ENCODE data around the gene PF4V1. TPM values are rescaled to one million over a fixed set of nuclear protein-coding genes. Genes with fewer than 3 reads are reported as not detected.

The PF4V1 gene
- total and polyA plus RNA-seq, 4 donors: 0.38 TPM; not detected in 3

DNA sequence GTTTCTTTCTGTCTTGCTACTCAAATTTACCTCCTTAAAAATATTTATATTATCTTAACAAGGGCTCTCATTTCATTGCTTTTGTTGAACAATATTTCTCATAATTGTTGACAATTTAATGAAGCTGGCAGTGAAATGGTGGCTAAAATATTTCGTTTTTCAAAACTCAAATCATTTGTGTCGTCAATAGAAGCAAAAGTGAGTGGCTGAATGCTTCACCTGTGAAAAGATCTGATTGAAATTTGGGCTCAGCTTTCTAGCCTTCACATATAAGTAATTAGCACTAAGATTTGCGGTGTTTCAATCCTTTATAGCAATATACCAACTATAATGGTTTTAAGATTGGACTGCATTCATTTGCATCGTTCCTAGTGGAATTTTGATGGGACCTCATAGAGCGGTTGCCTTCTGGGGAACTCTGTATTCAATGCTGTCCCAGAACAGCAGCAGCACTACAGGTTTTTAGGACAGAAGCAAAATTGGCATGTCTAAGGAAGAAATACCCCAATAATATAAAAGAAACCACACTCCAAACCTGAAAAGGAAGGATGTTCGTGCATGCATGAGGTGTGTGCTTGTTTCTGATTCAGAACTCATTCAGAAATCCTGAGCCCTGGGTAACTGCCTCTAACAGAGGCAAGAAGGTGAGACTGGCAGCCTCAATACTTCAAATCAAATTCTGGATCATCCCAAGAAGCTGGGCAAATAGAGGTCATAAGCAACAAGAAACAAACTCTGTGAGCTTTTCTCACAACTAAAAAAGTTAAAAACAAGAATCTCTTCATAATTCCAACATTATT is 18.6 kb downstream of the PF4V1 start:
- Histone ChIP-seq H3K27me3 (ENCODE audit: control insufficient read depth in 3 of 3, insufficient read depth in 3 of 3, low read length in 2 of 3) (peaks cover 0 to 11% (median 7%) of the 10 kb centered on the region in 3 donors), H3K4me1 (ENCODE audit: control insufficient read depth in 5 of 5, insufficient read depth in 5 of 5, low read length in 5 of 5) (peaks cover 0 to 16% (median 0%) of the 10 kb centered on the region in 5 donors), H3K36me3 (ENCODE audit: control insufficient read depth in 4 of 4, insufficient read depth in 4 of 4, low read length in 4 of 4) (no peaks in the 10 kb centered on the region), H3K27ac (ENCODE audit: low read depth in 1 of 2, low read length in 1 of 2) (no peak overlapping the region), H3K9me3 (ENCODE audit: control insufficient read depth in 4 of 4, insufficient read depth in 3 of 4, low read length in 3 of 4) (peaks cover 0 to 2% (median 0%) of the 10 kb centered on the region in 4 donors), H3K4me3 (no peak overlapping the region), H3K9ac (ENCODE audit: insufficient read depth in 1 of 2, low read length in 2 of 2) (no peak overlapping the region)
- TF ChIP-seq, protein P1, sequence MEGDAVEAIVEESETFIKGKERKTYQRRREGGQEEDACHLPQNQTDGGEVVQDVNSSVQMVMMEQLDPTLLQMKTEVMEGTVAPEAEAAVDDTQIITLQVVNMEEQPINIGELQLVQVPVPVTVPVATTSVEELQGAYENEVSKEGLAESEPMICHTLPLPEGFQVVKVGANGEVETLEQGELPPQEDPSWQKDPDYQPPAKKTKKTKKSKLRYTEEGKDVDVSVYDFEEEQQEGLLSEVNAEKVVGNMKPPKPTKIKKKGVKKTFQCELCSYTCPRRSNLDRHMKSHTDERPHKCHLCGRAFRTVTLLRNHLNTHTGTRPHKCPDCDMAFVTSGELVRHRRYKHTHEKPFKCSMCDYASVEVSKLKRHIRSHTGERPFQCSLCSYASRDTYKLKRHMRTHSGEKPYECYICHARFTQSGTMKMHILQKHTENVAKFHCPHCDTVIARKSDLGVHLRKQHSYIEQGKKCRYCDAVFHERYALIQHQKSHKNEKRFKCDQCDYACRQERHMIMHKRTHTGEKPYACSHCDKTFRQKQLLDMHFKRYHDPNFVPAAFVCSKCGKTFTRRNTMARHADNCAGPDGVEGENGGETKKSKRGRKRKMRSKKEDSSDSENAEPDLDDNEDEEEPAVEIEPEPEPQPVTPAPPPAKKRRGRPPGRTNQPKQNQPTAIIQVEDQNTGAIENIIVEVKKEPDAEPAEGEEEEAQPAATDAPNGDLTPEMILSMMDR (IDR thresholded peaks at IDR 0.05; ENCODE audit: control extremely low read depth, extremely low read depth): no peak
- WGBS, 2 donors: 91% methylated on average over 6 of the region's 6 CpGs
- ATAC-seq (ENCODE audit: insufficient read depth, low FRiP score) (no peak), DNase-seq (no peak)

DNA sequence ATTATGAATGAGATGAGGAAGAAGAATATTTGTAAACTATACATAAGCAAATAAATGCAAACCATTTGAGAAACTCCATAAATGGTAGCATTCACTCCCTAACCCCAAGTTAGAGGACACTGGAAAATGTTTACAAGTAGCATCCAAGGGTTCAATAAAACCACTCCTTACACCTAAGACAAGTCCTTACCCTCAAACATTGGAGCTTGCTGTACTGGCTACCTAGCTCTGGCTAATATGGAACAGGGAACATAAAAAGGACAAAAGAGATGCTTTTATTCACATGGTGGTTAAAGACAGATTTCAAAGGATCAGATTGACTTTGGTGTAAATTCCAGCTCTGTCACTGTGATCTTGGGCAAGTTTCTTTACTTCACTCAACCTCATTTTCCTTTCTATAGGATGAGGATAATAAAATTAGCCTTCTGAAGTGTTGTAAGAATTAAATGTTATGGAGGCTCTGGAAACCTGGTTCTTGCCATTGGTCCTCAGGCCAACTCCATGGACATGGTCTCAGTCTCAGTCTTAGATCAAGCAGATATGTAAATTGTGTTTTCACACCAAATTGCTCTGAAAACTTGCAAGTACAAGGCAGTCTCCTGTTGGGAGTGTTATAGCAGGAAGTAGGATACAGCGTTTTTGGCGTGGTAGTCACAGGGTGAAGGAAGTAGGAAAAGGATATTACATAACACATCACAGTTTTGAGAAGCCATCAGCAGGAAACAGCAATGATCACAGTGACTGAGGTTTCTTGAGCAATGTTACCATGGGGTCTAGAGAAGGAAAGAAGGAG is 19.4 kb downstream of the PF4V1 start:
- Histone ChIP-seq H3K27ac (ENCODE audit: low read depth in 1 of 2, low read length in 1 of 2) (peak overlapping the region in 1 of 2 donors; percentile 74), H3K9me3 (ENCODE audit: control insufficient read depth in 4 of 4, insufficient read depth in 3 of 4, low read length in 3 of 4) (peaks cover 0 to 2% (median 0%) of the 10 kb centered on the region in 4 donors), H3K4me1 (ENCODE audit: control insufficient read depth in 5 of 5, insufficient read depth in 5 of 5, low read length in 5 of 5) (peaks cover 0 to 16% (median 0%) of the 10 kb centered on the region in 5 donors), H3K27me3 (ENCODE audit: control insufficient read depth in 3 of 3, insufficient read depth in 3 of 3, low read length in 2 of 3) (peaks cover 0 to 9% (median 7%) of the 10 kb centered on the region in 3 donors), H3K4me3 (no peak overlapping the region), H3K9ac (ENCODE audit: insufficient read depth in 1 of 2, low read length in 2 of 2) (no peak overlapping the region), H3K36me3 (ENCODE audit: control insufficient read depth in 4 of 4, insufficient read depth in 4 of 4, low read length in 4 of 4) (no peaks in the 10 kb centered on the region)
- DNase-seq: peak in 1 of 3 donors; percentile 17
- TF ChIP-seq, protein P1 (IDR thresholded peaks at IDR 0.05; ENCODE audit: control extremely low read depth, extremely low read depth): no peak
- WGBS, 2 donors: 7 to 31% methylated on average over 2 of the region's 2 CpGs
- no peak for ATAC-seq (ENCODE audit: insufficient read depth, low FRiP score)

DNA sequence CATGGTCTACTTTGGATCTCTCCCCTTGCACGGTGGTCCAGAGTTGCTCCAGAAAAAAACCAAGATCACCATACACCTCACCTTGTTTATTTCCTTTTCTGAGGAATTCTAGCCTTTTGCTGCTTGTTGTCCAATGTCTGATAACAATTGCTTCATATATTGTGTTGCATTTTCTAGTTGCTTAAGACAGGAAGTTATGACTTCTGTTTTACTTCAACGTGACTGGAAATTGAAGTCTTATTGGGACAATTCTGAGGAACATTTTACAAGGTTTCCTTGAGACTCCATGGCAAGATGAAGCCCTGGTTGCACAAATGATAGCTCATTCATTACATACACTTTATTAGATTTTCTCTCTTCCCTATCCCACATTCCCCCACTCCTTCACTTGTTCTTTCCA is 21.3 kb downstream of the PF4V1 start:
- H3K4me3 ChIP-seq: no peak overlapping the region
- DNase-seq (no peak), ATAC-seq (ENCODE audit: insufficient read depth, low FRiP score) (no peak)
- H3K9me3 ChIP-seq (ENCODE audit: control insufficient read depth in 4 of 4, insufficient read depth in 3 of 4, low read length in 3 of 4): peaks cover 0 to 2% (median 0%) of the 10 kb centered on the region in 4 donors
- no peaks in the 10 kb centered on the region for H3K36me3 ChIP-seq (ENCODE audit: control insufficient read depth in 4 of 4, insufficient read depth in 4 of 4, low read length in 4 of 4)
- TF ChIP-seq, protein P1 (IDR thresholded peaks at IDR 0.05; ENCODE audit: control extremely low read depth, extremely low read depth): no peak
- 48 to 61% methylated on average over 2 of the region's 2 CpGs for WGBS, 2 donors
- no peak overlapping the region for H3K9ac ChIP-seq (ENCODE audit: insufficient read depth in 1 of 2, low read length in 2 of 2)
- peaks cover 0 to 7% (median 7%) of the 10 kb centered on the region in 3 donors for H3K27me3 ChIP-seq (ENCODE audit: control insufficient read depth in 3 of 3, insufficient read depth in 3 of 3, low read length in 2 of 3)
- H3K27ac ChIP-seq (ENCODE audit: low read depth in 1 of 2, low read length in 1 of 2): no peak overlapping the region
- H3K4me1 ChIP-seq (ENCODE audit: control insufficient read depth in 5 of 5, insufficient read depth in 5 of 5, low read length in 5 of 5): peaks cover 0 to 5% (median 0%) of the 10 kb centered on the region in 5 donors

Measured in lung (tissue), 12 donors.